ENCODE measurements around the gene VIPR2.

Gene VIPR2

GRCh38 chr7:159068893-159069448 lies 75.7 kb downstream of the VIPR2 start:
- Histone ChIP-seq H3K4me3 (no peak overlapping the region), H3K36me3 (no peaks in the 10 kb centered on the region), H3K4me1 (peaks cover 0 to 65% (median 42%) of the 10 kb centered on the region in 4 donors), H3K27me3 (no peaks in the 10 kb centered on the region), H3K9me3 (no peaks in the 10 kb centered on the region), H3K27ac (peak overlapping the region; percentile 88 to 92)
- peak in 1 of 2 donors; percentile 61 for DNase-seq
- intact Hi-C loops (cut with DNase I; ENCODE audit: low total_unique reads) = no loop called here
- TF ChIP-seq CTCF (IDR thresholded peaks at IDR 0.05) = no peak

GRCh38 chr7:159068488-159068811 lies 76.2 kb downstream of the VIPR2 start:
- TF ChIP-seq CTCF (IDR thresholded peaks at IDR 0.05) = peak in 1 of 2 experiments; percentile 7
- Histone ChIP-seq H3K36me3 (no peaks in the 10 kb centered on the region), H3K27me3 (no peaks in the 10 kb centered on the region), H3K27ac (peak overlapping the region; percentile 88 to 92), H3K4me1 (peaks cover 0 to 66% (median 42%) of the 10 kb centered on the region in 4 donors), H3K4me3 (no peak overlapping the region), H3K9me3 (no peaks in the 10 kb centered on the region)
- DNase-seq = peak; percentile 79 to 95
- intact Hi-C loops (cut with DNase I; ENCODE audit: low total_unique reads) = no loop called here

DNA sequence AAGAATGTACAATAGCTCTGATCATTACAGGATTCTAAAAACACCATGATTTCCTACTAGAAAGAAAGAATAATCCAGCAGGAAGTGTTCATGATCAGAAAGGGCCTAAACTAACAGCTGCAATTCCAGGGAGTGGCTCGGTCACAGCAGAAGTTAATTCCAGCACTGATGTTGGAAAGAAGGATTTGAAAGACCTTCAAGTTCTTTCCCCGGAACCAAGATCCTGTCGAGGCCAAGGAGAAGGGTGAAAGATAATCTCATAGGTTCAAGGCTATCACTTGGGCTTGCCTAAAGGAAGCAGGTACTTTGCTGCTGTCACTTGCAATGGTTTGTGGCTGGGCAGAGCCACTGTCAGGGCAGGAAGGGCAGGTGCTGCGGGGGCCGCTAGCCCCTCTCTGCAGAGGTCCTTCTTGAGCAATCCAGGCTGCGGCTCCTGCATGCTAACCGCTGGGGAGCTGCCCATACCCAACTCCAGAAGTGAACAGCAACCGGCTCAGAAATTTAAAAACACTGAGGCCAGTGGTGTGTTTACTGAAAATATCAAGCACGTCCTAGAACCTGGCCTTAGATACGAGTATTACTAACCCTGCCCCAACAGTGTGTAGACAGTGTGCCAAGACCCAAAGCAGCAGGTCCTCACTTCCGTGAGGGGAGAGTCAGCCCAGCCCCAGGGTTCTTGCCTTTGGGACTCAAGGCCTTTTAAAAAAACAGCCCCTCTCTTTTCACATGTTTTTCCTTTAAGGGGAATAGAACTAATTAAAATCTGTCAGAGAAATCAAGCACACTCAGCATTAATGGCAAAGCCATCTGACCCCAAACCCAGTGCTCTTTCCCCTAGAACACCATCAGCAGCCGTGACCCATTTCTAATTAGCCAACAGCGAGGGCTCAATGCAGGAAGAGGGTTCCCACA lies 76.8 kb downstream of the VIPR2 start:
- H3K4me3 ChIP-seq = no peak overlapping the region
- H3K4me1 ChIP-seq = peaks cover 0 to 66% (median 42%) of the 10 kb centered on the region in 4 donors
- no peaks in the 10 kb centered on the region for H3K27me3 ChIP-seq
- intact Hi-C loops (cut with DNase I; ENCODE audit: low total_unique reads) = no loop called here
- no peaks in the 10 kb centered on the region for H3K36me3 ChIP-seq
- DNase-seq = no peak
- no peak for TF ChIP-seq CTCF (IDR thresholded peaks at IDR 0.05)
- no peaks in the 10 kb centered on the region for H3K9me3 ChIP-seq
- H3K27ac ChIP-seq = peak overlapping the region; percentile 88 to 92

GRCh38 chr7:159066816-159067575 lies 77.7 kb downstream of the VIPR2 start:
- intact Hi-C loops (cut with DNase I; ENCODE audit: low total_unique reads) = no loop called here
- no peak overlapping the region for H3K4me3 ChIP-seq
- peak overlapping the region; percentile 88 to 92 for H3K27ac ChIP-seq
- H3K4me1 ChIP-seq = peaks cover 0 to 66% (median 42%) of the 10 kb centered on the region in 4 donors
- TF ChIP-seq CTCF (IDR thresholded peaks at IDR 0.05) = no peak
- no peak for DNase-seq
- no peaks in the 10 kb centered on the region for H3K9me3 ChIP-seq
- no peaks in the 10 kb centered on the region for H3K27me3 ChIP-seq
- no peaks in the 10 kb centered on the region for H3K36me3 ChIP-seq

GRCh38 chr7:159065852-159066480 lies 78.7 kb downstream of the VIPR2 start:
- Histone ChIP-seq H3K27me3 (no peaks in the 10 kb centered on the region), H3K27ac (peak overlapping the region; percentile 75 to 92), H3K4me3 (no peak overlapping the region), H3K36me3 (no peaks in the 10 kb centered on the region), H3K4me1 (peaks cover 0 to 68% (median 43%) of the 10 kb centered on the region in 4 donors), H3K9me3 (no peaks in the 10 kb centered on the region)
- intact Hi-C loops (cut with DNase I; ENCODE audit: low total_unique reads) = no loop called here
- TF ChIP-seq CTCF (IDR thresholded peaks at IDR 0.05) = no peak
- DNase-seq = no peak

All from tibial artery (tissue), 4 donors.